ENCODE measurements around the gene NKIRAS2. TPM values are rescaled to one million over a fixed set of nuclear protein-coding genes. Genes with fewer than 3 reads are reported as not detected.
A peak's percentile ranks its signal among the peaks of the same experiment; 100 is the strongest.

NKIRAS2 gene
- total RNA-seq, 6 experiments from 2014 or later: 37.1 to 43.9 (median 40.3) TPM

GRCh38 chr17:41987642-41988041 lies 32.2 kb upstream of the NKIRAS2 start:
- H3K36me3 Mint-ChIP-seq (ENCODE audit: low read depth): peaks cover 55% of the 10 kb centered on the region

GRCh38 chr17:41988418-41988817 lies 31.5 kb upstream of the NKIRAS2 start:
- H3K36me3 Mint-ChIP-seq (ENCODE audit: low read depth): peaks cover 59% of the 10 kb centered on the region
- no peaks in the 10 kb centered on the region; the same call in 1 of the 2 replicates for H3K27me3 Mint-ChIP-seq (ENCODE audit: insufficient read depth)
- DNase-seq: no peak
- H3K9me3 Mint-ChIP-seq: no peaks in the 10 kb centered on the region
- no peak overlapping the region for H3K4me3 Mint-ChIP-seq
- peaks cover 19% of the 10 kb centered on the region for H3K4me1 Mint-ChIP-seq (ENCODE audit: low read depth)
- no peak overlapping the region; the same call in 1 of the 2 replicates for H3K27ac Mint-ChIP-seq
- no peak for TF ChIP-seq CTCF (IDR thresholded peaks at IDR 0.05)

More at GRCh38 chr17:41987642-41988041, 32.2 kb upstream of the NKIRAS2 start:
- Mint-ChIP-seq H3K27me3 (ENCODE audit: insufficient read depth) (no peaks in the 10 kb centered on the region; the same call in 1 of the 2 replicates), H3K27ac (peak overlapping the region; percentile 9; the same call in 1 of the 2 replicates), H3K9me3 (no peaks in the 10 kb centered on the region), H3K4me1 (ENCODE audit: low read depth) (peaks cover 11% of the 10 kb centered on the region), H3K4me3 (no peak overlapping the region)
- TF ChIP-seq CTCF (IDR thresholded peaks at IDR 0.05): no peak
- no peak for DNase-seq

- Mint-ChIP-seq H3K4me3 (no peak overlapping the region), H3K9me3 (no peaks in the 10 kb centered on the region), H3K36me3 (ENCODE audit: low read depth) (peaks cover 60% of the 10 kb centered on the region), H3K27ac (no peak overlapping the region), H3K27me3 (ENCODE audit: insufficient read depth) (no peaks in the 10 kb centered on the region; the same call in 1 of the 2 replicates), H3K4me1 (ENCODE audit: low read depth) (peaks cover 20% of the 10 kb centered on the region)
- no peak for TF ChIP-seq CTCF (IDR thresholded peaks at IDR 0.05)
- DNase-seq: no peak
These were observed 30.0 kb upstream of the NKIRAS2 start for GRCh38 chr17:41989702-41990419.

GRCh38 chr17:41992576-41992975 lies 27.3 kb upstream of the NKIRAS2 start:
- H3K4me1 Mint-ChIP-seq (ENCODE audit: low read depth): peaks cover 35% of the 10 kb centered on the region
- H3K9me3 Mint-ChIP-seq: no peaks in the 10 kb centered on the region
- no peak for TF ChIP-seq CTCF (IDR thresholded peaks at IDR 0.05)
- peak overlapping the region; percentile 69 for H3K27ac Mint-ChIP-seq
- H3K36me3 Mint-ChIP-seq (ENCODE audit: low read depth): peaks cover 62% of the 10 kb centered on the region
- DNase-seq: no peak
- no peaks in the 10 kb centered on the region; the same call in 1 of the 2 replicates for H3K27me3 Mint-ChIP-seq (ENCODE audit: insufficient read depth)
- no peak overlapping the region for H3K4me3 Mint-ChIP-seq

GRCh38 chr17:41996855-41997164 lies 23.1 kb upstream of the NKIRAS2 start:
- no peaks in the 10 kb centered on the region for H3K27me3 Mint-ChIP-seq (ENCODE audit: insufficient read depth)
- peak overlapping the region; percentile 11 for H3K4me3 Mint-ChIP-seq
- no peak for DNase-seq
- H3K36me3 Mint-ChIP-seq (ENCODE audit: low read depth): peaks cover 46% of the 10 kb centered on the region
- no peaks in the 10 kb centered on the region for H3K9me3 Mint-ChIP-seq
- peak overlapping the region; percentile 69 for H3K27ac Mint-ChIP-seq
- TF ChIP-seq CTCF (IDR thresholded peaks at IDR 0.05): 0 out of 2 replicates have a peak, but pooled peaks have one; percentile 8
- H3K4me1 Mint-ChIP-seq (ENCODE audit: low read depth): peaks cover 47% of the 10 kb centered on the region

All from HFFc6 (cell line).